Tibial artery (tissue), 4 donors: ENCODE measurements around the gene ARHGEF37.
A peak's percentile ranks its signal among the peaks of the same experiment; 100 is the strongest.

Experiments
- DNase-seq, 2 donors: peaks; one replicate each; pipeline ENCODE4 v3.0.0-alpha.2; 2019
- H3K27ac ChIP-seq, 2 donors: fragments of 200-600 bp; sonication (generic) in 1 of 2; 1 replicate in 1 of 2; 2 replicates in 1 of 2; pipeline ENCODE4 v1.5.1; 2018 to 2019; ENCODE audit warnings: mild to moderate bottlenecking in 1 of 2
- H3K27me3 ChIP-seq, 2 donors: fragments of 200-600 bp; sonication (generic) in 1 of 2; one replicate each; pipeline versions ENCODE4 v1.5.1 to v1.6.0; 2016 to 2019
- H3K36me3 ChIP-seq, 3 donors: fragments of 200-600 bp; sonication (generic) in 2 of 3; one replicate each; pipeline ENCODE4 v1.5.1; 2016 to 2019; ENCODE audit warnings: mild to moderate bottlenecking in 2 of 3
- H3K4me1 ChIP-seq, 4 donors: fragments of 200-600 bp; sonication (generic) in 2 of 4; 1 replicate in 3 of 4; 2 replicates in 1 of 4; pipeline ENCODE4 v1.5.1; 2016 to 2019
- H3K4me3 ChIP-seq, 2 donors: fragments of 200-600 bp; sonication (generic) in 1 of 2; 1 replicate in 1 of 2; 2 replicates in 1 of 2; pipeline ENCODE4 v1.5.1; 2018 to 2019; ENCODE audit warnings: mild to moderate bottlenecking in 2 of 2
- H3K9me3 ChIP-seq, 3 donors: fragments of 200-600 bp; sonication (generic) in 1 of 3; one replicate each; pipeline ENCODE4 v1.5.1; 2016 to 2019
- intact Hi-C: fragments of 100-400 bp; cut with DNase I; formaldehyde crosslinking; loops from one replicate; pipeline ENCODE4 v1.15.0; 2023; ENCODE audit warnings: low total_unique reads
- TF ChIP-seq, protein P1 (sequence below), 2 experiments: fragments of 200-600 bp in 1 of 2; fragments of 450-650 bp in 1 of 2; IDR thresholded peaks; one replicate each; pipeline ENCODE4 v1.5.1; 2017 to 2019; ENCODE audit warnings: antibody characterized with exemption in 2 of 2, mild to moderate bottlenecking in 1 of 2, moderate library complexity in 1 of 2

The ARHGEF37 gene

DNA sequence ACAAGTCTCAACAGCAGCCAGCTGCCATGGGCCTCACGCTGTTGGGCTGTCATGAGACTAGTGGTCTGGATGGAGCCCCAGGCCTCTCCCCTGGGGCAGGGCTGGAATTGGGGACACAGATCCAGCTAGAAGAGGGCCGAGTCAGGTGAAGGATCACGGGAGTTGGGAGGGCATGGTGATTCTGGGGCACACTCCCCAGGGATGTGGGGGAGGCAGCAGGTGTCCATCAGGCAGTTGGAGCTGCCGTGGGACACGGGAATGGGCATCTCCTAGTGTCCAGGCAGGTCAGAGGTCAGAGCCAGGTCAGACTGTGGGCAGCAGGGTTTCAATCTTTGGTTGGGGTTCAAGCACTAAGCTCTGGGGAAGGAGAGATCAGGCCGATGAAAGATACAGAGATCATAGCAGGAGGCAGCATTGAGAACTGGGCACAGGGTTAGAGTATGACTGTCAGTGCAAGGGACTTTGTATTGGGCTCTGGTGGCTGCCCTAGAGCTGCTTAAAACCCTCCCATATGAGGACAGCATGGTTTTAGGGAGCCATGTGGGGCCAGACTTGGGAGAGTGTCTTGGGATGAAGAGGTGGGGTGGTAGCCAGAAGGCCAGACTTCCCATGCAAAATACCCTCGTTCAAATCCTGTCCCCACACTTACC, 59.2 kb downstream of the ARHGEF37 start:
- Histone ChIP-seq H3K36me3 (no peaks in the 10 kb centered on the region), H3K27me3 (no peaks in the 10 kb centered on the region), H3K4me1 (peaks cover 0 to 8% (median 3%) of the 10 kb centered on the region in 4 donors), H3K4me3 (no peak overlapping the region), H3K27ac (no peak overlapping the region), H3K9me3 (no peaks in the 10 kb centered on the region)
- intact Hi-C loops = loop anchor here (10.0 kb wide), 1 partner anchor 354 kb away; no protein-coding TSS in a partner anchor
- TF ChIP-seq, protein P1, sequence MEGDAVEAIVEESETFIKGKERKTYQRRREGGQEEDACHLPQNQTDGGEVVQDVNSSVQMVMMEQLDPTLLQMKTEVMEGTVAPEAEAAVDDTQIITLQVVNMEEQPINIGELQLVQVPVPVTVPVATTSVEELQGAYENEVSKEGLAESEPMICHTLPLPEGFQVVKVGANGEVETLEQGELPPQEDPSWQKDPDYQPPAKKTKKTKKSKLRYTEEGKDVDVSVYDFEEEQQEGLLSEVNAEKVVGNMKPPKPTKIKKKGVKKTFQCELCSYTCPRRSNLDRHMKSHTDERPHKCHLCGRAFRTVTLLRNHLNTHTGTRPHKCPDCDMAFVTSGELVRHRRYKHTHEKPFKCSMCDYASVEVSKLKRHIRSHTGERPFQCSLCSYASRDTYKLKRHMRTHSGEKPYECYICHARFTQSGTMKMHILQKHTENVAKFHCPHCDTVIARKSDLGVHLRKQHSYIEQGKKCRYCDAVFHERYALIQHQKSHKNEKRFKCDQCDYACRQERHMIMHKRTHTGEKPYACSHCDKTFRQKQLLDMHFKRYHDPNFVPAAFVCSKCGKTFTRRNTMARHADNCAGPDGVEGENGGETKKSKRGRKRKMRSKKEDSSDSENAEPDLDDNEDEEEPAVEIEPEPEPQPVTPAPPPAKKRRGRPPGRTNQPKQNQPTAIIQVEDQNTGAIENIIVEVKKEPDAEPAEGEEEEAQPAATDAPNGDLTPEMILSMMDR (IDR thresholded peaks at IDR 0.05) = no peak
- DNase-seq = peak in 1 of 2 donors; percentile 50

DNA sequence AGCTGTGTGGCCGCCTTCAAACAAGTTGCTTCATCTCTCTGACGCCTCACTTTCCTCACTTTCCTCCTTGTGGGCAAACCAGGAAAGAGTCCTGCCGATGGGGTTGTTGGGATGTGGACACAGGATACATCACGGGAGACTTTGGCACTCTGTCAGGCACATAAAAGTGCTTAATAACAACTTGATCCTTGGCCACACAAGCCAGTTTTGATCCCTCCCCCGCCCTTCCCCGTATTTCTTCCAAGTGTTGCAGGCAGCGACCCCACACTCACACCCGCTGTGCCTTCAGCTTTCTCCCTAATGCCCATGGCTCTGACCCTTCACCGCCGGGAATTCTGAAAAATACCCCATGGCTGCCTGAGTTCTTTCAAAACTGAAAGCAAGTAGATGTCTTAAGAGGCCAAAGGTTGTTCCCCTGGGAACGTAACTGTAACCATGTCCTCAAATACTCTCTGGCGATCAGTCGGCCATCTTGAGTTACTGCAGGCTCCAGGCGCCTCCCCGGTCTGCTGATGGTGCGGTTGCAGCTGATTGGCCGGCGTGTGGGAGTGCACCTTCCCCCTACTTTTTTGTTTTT, 59.8 kb downstream of the ARHGEF37 start:
- TF ChIP-seq, protein P1 (IDR thresholded peaks at IDR 0.05) = no peak
- H3K4me1 ChIP-seq = peaks cover 0 to 8% (median 3%) of the 10 kb centered on the region in 4 donors
- H3K36me3 ChIP-seq = no peaks in the 10 kb centered on the region
- intact Hi-C loops = loop anchor here (10.0 kb wide), 1 partner anchor 354 kb away; no protein-coding TSS in a partner anchor
- no peaks in the 10 kb centered on the region for H3K27me3 ChIP-seq
- peak overlapping the region in 1 of 2 donors; percentile 5 for H3K4me3 ChIP-seq
- no peak overlapping the region for H3K27ac ChIP-seq
- H3K9me3 ChIP-seq = no peaks in the 10 kb centered on the region
- DNase-seq = peak in 1 of 2 donors; percentile 53

DNA sequence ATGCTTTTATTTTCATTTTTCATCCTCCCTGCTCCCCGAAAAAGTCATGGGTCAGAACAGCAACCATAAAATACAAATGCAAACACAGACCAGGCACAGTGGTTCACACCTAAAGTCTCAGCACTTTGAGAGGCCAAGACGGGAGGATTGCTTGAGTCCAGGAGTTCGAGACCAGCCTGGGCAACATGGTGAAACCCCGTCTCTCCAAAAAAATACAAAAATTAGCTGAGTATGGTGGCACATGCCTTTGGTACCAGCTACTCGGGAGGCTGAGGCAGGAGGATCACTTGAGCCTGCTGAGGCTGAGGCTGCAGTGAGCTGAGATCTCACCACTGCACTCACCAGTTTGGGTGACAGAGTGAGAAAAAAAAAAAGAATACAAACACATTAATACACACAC, 60.3 kb downstream of the ARHGEF37 start:
- TF ChIP-seq, protein P1 (IDR thresholded peaks at IDR 0.05) = no peak
- Histone ChIP-seq H3K36me3 (no peaks in the 10 kb centered on the region), H3K4me3 (no peak overlapping the region), H3K9me3 (no peaks in the 10 kb centered on the region), H3K4me1 (peaks cover 0 to 8% (median 3%) of the 10 kb centered on the region in 4 donors), H3K27ac (no peak overlapping the region), H3K27me3 (no peaks in the 10 kb centered on the region)
- no peak for DNase-seq
- intact Hi-C loops = loop anchor here (10.0 kb wide), 1 partner anchor 353 kb away; no protein-coding TSS in a partner anchor

DNA sequence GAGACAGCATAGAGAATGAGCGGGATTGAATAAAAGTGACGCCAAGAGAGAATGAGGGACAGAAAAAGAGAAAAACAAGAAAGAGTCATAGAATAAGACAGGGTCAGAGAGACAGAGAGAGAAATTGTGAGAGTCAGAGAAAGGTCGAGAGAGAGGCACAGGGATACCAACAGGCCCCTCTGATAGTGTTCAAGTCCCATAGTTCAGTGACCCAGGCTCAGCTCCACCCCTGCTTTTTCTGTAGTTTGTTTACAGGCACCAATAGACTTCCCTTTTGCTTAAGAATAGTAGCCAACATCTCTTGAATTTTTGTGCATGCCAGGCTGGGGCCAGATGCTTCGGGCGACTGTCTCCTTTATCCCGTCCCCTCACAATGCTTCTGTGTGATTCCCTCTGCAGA, 62.5 kb downstream of the ARHGEF37 start:
- H3K9me3 ChIP-seq = no peaks in the 10 kb centered on the region
- TF ChIP-seq, protein P1 (IDR thresholded peaks at IDR 0.05) = no peak
- H3K27ac ChIP-seq = no peak overlapping the region
- no peak overlapping the region for H3K4me3 ChIP-seq
- H3K36me3 ChIP-seq = no peaks in the 10 kb centered on the region
- DNase-seq = peak in 1 of 2 donors; percentile 3
- H3K4me1 ChIP-seq = peaks cover 0 to 8% (median 3%) of the 10 kb centered on the region in 4 donors
- H3K27me3 ChIP-seq = no peaks in the 10 kb centered on the region
- intact Hi-C loops = loop anchor here (10.0 kb wide), 1 partner anchor 351 kb away; no protein-coding TSS in a partner anchor

DNA sequence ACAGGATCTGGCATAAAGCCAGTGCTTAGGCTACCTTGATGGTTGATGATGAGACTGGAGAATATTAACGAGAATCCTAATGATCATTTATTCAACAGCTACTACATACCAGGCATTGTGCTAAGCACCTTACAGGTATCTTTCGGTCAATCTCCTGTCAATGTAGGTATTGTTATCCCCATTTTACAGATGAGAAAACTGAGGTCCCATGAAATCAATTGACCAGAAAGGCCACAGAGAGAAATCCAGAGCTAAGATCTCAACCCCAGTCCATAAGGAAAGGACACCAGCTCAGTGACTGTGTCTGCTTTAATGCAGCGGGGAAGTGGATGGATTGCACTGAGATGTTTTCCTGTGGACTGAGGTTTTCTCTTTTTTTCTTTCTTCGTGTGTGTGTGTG, 63.3 kb downstream of the ARHGEF37 start:
- DNase-seq = no peak
- H3K36me3 ChIP-seq = no peaks in the 10 kb centered on the region
- intact Hi-C loops = loop anchor here (10.0 kb wide), 1 partner anchor 350 kb away; no protein-coding TSS in a partner anchor
- no peak overlapping the region for H3K4me3 ChIP-seq
- no peaks in the 10 kb centered on the region for H3K27me3 ChIP-seq
- peaks cover 0 to 8% (median 3%) of the 10 kb centered on the region in 4 donors for H3K4me1 ChIP-seq
- H3K27ac ChIP-seq = no peak overlapping the region
- TF ChIP-seq, protein P1 (IDR thresholded peaks at IDR 0.05) = no peak
- H3K9me3 ChIP-seq = no peaks in the 10 kb centered on the region
